GM10266 (cell line): Measurements from ENCODE around the gene GNPDA1.

Source experiments
- DNase-seq: peaks from one replicate; pipeline ENCODE4 v3.0.0; 2012; ENCODE audit errors: extremely low spot score
- CTCF ChIP-seq: IDR thresholded peaks from 2 replicates; pipeline ENCODE4 v1.5.1; 2012; ENCODE audit warnings: mild to moderate bottlenecking, low read depth; ENCODE audit not compliant: control insufficient read depth, insufficient read depth; ENCODE audit errors: missing control alignments

The GNPDA1 gene

DNA sequence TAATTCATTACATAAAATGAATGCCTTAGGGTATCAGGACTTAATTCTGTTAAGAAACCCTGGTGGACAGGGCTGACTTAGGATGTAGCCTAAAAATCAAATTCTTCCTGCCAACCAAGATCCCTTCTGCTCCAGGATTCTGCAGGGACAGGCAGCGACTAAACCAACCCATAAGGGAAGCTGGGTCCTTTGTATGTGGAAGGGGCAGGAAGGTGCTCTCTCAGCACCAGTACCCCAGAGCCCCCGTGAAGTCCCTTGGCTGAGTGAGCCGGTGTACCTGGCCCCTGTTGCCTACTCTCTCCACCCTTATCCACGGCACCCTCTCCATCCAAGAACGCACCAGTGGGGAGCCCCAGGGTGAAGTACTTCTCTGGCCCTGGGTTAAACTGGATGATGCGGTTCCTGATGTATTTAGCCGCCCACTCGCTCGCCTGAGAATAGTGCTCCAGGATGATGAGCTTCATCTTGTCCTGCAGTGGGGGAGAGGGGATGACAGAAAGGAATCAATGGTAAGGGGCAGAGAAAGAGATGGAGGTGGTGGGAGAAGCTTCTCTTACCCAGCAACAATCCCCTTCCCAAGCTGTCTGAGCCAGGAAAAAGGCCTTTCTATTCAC is 1.1 kb downstream of the GNPDA1 start:
- no peak for TF ChIP-seq CTCF
- no peak for DNase-seq

DNA sequence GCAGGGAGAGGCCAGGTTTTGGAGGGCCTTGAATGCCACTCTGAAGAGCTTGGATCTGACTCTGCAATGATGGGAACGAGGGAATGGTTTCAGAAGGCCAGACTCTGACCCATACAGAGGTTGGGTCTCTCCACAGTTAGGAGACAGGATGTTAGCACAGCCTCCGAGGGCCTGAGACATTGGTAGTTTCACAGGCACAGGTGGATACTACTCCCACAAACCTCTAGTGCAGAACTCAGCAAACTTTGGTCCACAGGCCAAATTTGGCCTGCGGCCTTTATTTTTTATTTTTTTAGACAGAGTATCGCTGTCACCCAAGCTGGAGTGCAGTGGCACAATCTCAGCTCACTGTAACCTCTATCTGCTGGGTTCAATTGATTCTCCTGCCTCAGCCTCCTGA is 2.9 kb downstream of the GNPDA1 start:
- no peak for TF ChIP-seq CTCF

GRCh38 chr5:142008813-142009212 is 4.0 kb downstream of the GNPDA1 start:
- TF ChIP-seq CTCF = no peak
- DNase-seq = no peak

More for the DNA sequence above, 2.9 kb downstream of the GNPDA1 start:
- no peak for DNase-seq

DNA sequence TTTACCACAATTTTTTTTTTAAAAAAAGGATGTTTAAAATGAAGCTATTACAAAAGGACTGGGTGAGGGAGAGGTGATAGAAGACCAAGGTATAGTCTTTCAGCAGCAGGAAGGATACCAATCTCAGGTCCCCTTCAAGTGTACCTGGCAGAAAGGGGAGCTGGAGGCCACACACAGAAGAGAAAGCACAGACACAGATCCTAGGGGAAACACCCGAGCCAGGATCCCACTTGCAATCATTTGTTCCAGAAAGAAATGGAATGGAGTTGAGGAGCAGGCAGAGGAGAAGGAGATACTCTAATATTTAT is 5.6 kb downstream of the GNPDA1 start:
- no peak for TF ChIP-seq CTCF
- no peak for DNase-seq

DNA sequence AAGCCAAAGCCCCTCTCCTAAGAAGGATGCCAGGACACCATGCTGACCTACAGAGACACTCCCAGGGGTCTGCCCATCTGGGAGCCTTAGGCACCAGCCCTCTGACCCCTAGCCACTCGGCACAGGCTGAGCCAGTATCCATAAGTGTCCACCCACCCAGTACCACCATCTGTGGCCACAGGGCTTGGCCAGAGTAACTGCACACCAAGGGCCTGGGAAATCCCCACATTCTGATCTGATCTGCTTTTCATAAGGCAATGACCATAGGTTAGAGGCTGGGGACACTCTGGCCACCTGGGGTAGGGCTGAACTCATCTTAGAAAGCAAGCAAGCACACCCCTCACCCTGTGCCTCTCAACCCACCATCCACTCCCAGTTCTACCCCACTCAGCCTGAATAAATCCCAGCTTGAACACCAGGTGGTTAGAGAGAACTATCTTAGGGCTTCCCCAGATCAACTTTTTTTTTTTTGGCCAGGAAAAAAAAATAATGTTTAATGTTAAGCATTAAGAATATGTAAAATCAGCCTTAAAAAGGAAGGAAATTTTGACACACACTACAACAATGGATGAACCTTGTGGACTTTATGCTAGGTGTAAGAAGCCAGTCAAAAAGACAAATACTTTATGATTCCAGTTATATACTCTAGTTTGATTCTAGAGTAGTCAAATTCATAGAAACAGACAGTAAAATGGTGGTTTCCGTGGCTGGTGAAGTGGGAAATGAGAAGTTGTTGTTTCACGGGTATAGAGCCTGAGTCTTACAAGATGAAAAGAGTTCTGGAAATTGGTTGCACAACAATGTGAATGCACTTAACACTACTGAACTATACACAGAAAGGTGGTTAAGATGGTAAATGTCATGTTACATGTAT is 6.2 kb downstream of the GNPDA1 start:
- no peak for DNase-seq
- no peak for TF ChIP-seq CTCF

DNA sequence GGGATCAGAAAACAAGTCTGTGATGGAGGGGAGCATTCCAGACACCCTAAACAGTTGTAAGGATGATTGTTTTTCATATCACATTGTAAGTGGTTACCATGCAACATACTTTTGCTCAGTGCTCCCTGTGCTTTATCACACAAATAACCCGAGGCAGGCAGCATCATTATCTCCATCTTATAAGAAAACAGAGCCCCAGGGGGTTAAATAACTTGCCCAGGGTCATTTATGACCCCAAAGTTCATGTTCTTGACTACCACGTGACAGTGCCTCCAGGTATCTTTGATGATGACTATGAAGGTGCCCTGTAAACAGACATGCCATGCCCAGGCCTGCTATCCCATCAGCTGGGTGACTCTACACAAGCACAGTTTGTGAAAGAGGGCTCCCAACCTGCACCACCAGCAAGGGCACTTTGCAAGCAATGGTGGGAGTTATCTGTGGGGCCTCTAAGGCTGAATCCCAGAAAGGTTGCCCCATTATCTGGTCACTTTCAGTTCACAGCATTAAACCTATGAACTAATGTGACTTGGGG is 9.5 kb downstream of the GNPDA1 start:
- DNase-seq = no peak
- no peak for TF ChIP-seq CTCF
